ENCODE measurements around the gene PSMC5. TPM values are rescaled to one million over a fixed set of nuclear protein-coding genes. Genes with fewer than 3 reads are reported as not detected.

The PSMC5 gene
- total RNA-seq, 2 donors from 2014 or later: 129 to 137 TPM

GRCh38 chr17:63816669-63817068 is 10.6 kb upstream of the PSMC5 start:
- ATAC-seq (no peak), DNase-seq (ENCODE audit: low spot score in 2 of 2) (no peak)
- Mint-ChIP-seq H3K9me3 (no peaks in the 10 kb centered on the region), H3K36me3 (peaks cover 20 to 59% of the 10 kb centered on the region in 2 donors), H3K27ac (no peak overlapping the region)

DNA sequence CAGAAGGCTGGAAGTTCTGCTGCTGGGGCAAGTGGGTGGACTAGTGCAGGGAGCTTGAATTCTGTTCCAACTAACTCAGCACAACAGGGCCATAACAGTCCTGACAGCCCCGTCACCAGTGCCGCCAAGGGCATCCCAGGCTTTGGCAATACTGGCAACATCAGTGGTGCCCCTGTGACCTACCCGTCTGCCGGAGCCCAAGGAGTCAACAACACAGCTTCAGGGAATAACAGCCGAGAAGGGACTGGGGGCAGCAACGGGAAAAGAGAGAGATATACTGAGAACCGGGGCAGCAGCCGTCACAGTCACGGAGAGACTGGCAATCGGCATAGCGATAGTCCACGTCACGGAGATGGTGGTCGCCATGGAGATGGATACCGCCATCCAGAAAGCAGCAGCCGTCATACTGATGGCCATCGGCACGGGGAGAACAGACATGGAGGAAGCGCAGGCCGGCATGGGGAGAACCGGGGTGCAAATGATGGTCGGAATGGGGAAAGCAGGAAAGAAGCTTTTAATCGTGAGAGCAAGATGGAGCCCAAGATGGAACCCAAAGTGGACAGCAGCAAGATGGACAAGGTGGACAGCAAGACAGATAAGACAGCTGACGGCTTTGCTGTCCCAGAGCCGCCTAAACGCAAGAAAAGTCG is 9.4 kb upstream of the PSMC5 start:
- Mint-ChIP-seq H3K9me3 (no peaks in the 10 kb centered on the region), H3K27ac (peak overlapping the region in 1 of 2 donors; percentile 59), H3K36me3 (peaks cover 25 to 57% of the 10 kb centered on the region in 2 donors)
- DNase-seq (ENCODE audit: low spot score in 2 of 2): no peak
- no peak for ATAC-seq

DNA sequence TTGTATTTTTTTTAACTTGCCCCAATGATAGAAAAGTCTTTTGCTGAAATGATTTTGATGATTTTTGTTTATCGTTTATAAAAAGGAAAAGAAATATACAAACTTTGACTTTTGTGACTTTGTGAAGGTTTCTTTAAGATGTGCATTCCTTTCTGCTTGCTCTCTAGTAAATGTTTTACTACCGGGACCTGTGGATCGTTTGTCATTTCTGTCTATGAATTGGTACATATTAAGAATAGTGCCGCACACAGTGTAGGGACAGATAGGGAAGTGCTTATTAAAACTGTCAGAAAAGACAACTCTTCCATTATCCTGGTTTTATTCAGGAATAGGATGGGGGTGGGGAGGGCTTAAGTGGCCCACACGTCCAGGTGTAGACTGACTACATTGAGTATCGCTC is 8.1 kb upstream of the PSMC5 start:
- Mint-ChIP-seq H3K36me3 (peaks cover 24 to 62% of the 10 kb centered on the region in 2 donors), H3K9me3 (no peaks in the 10 kb centered on the region), H3K27ac (peak overlapping the region; percentile 87 to 91)
- no peak for DNase-seq (ENCODE audit: low spot score in 2 of 2)
- ATAC-seq: no peak

GRCh38 chr17:63819585-63820537 is 7.4 kb upstream of the PSMC5 start:
- ATAC-seq (peak; percentile 22 to 30), DNase-seq (ENCODE audit: low spot score in 2 of 2) (no peak)
- Mint-ChIP-seq H3K9me3 (no peaks in the 10 kb centered on the region), H3K36me3 (peaks cover 31 to 67% of the 10 kb centered on the region in 2 donors), H3K27ac (peak overlapping the region; percentile 87 to 94)

DNA sequence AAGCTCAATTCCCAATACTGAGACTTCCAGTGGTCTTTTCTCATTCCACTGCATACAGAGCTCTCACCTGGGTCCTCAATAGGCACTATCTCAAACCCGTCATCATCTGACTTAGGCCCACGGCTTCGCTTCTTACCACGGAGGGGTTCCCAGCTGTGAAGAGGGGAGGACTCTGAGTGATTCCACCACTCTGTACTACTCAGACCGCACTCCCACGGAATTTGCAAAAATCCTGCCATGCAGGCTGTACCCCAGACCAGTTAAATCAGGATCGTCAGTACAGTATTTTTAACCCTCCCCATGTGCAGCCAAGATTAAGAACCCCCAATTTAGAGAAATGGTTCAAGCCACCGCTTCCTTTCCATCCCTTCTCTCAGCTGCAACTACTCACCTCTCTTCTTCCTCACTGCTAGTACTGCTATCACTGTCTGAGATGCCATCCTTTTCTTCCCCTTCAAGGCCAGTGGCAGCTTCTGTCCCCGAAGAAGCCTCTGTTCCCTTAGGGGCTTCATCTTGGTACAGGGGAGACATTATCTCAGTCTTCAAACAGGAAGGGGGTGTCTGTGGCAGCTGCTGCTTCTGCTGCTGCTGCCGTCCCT is 6.2 kb upstream of the PSMC5 start:
- Mint-ChIP-seq H3K36me3 (peaks cover 41 to 67% of the 10 kb centered on the region in 2 donors), H3K27ac (peak overlapping the region; percentile 87 to 94), H3K9me3 (no peaks in the 10 kb centered on the region)
- DNase-seq (ENCODE audit: low spot score in 2 of 2): no peak
- ATAC-seq: peak; percentile 13 to 34

DNA sequence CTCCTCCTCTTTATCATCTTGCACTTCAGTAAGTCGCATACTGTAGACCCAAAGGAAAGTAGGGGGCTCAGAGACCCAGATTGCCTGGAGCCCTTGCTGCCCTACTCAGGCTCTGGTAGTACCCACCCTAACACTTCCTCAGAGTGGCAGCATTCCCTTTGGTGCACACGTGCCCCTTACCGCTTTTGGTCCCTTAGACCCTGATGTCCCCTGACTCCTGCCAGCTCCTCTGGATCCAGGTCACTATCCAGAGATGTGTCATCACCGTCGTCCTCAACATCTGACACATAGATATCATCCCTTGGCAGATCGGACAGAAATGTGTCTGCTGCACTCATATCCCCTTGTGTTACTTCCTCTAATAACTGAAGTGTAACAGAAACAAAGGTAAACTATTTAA is 5.4 kb upstream of the PSMC5 start:
- peaks cover 49 to 75% of the 10 kb centered on the region in 2 donors for H3K36me3 Mint-ChIP-seq
- no peaks in the 10 kb centered on the region for H3K9me3 Mint-ChIP-seq
- H3K27ac Mint-ChIP-seq: peak overlapping the region; percentile 87 to 94
- DNase-seq (ENCODE audit: low spot score in 2 of 2) (no peak), ATAC-seq (no peak)

DNA sequence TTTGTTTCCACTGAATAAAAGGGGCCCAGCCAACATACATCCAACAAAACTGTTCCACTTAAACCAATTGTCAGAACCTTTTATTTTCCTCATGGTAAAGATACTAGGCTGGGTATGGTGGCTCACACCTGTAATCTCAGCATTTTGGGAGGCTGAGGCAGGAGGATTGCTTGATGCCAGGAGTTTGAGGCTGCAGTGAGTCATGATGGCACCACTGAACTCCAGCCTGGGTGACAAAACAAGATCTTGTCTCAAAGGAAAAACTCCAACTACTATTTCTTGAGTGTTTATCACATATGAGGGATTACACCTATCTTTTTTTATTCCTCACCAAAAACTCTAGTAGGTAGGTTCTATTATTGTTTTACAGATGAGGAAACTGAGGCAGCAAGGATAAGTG is 4.7 kb upstream of the PSMC5 start:
- DNase-seq (ENCODE audit: low spot score in 2 of 2) (no peak), ATAC-seq (no peak)
- peaks cover 53 to 80% of the 10 kb centered on the region in 2 donors for H3K36me3 Mint-ChIP-seq
- no peaks in the 10 kb centered on the region for H3K9me3 Mint-ChIP-seq
- peak overlapping the region; percentile 87 to 94 for H3K27ac Mint-ChIP-seq

- Mint-ChIP-seq H3K36me3 (peaks cover 57 to 79% of the 10 kb centered on the region in 2 donors), H3K9me3 (no peaks in the 10 kb centered on the region), H3K27ac (peak overlapping the region; percentile 69 to 87)
- no peak for DNase-seq (ENCODE audit: low spot score in 2 of 2)
- no peak for ATAC-seq
These were observed 3.4 kb upstream of the PSMC5 start for GRCh38 chr17:63823659-63824331.

DNA sequence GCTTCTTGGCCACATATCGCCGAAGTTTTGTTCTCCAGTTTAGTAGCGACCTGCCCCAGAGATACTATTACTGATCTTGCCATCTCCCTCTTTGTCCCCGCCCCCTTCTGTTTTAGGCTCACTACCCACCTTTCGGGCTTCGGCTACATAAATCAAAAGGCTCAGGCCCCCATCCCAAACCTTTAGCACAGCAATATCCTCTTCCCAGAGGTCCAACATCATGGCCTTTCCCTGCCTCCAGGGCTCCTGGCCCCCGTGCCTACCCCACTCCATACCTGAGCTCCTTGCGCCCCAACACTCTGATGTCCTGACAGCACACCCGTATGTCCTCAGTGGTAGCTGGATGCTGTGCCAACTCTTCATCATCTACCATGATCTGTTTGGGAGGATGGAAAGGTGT is 2.9 kb upstream of the PSMC5 start:
- no peaks in the 10 kb centered on the region for H3K9me3 Mint-ChIP-seq
- H3K27ac Mint-ChIP-seq: peak overlapping the region; percentile 17 to 69
- no peak for DNase-seq (ENCODE audit: low spot score in 2 of 2)
- H3K36me3 Mint-ChIP-seq: peaks cover 62 to 74% of the 10 kb centered on the region in 2 donors
- ATAC-seq: no peak

DNA sequence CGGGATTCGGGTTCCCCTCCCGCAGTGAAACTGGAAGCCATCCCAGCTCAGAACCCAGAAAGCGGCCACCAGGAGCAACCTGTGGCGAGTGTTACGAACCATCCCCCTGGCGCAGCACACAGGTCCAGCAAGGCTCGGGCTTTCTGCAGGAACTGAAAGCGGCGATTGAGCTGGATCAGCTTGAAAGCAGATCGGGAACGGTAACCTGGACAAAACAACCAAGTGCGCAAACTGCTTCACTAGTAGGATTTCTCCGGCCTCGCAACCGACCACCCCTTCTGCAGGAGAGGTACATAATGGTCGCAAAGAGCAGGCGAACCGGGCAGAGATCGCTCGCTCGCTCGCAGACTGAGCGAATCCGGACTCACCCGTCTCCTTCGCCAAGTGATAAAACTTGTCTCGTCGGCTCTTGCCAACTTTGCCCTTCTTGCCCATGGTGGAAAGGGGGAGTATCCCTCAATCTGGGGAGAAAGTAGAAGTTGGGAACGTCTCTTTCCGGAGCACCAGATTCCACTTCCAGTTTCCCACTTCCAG is 696 bp upstream of the PSMC5 start:
- ATAC-seq (peak in 1 of 2 donors; percentile 3), DNase-seq (ENCODE audit: low spot score in 2 of 2) (no peak)
- peak overlapping the region; percentile 99 to 100 for H3K27ac Mint-ChIP-seq
- H3K9me3 Mint-ChIP-seq: no peaks in the 10 kb centered on the region
- peaks cover 75 to 78% of the 10 kb centered on the region in 2 donors for H3K36me3 Mint-ChIP-seq

DNA sequence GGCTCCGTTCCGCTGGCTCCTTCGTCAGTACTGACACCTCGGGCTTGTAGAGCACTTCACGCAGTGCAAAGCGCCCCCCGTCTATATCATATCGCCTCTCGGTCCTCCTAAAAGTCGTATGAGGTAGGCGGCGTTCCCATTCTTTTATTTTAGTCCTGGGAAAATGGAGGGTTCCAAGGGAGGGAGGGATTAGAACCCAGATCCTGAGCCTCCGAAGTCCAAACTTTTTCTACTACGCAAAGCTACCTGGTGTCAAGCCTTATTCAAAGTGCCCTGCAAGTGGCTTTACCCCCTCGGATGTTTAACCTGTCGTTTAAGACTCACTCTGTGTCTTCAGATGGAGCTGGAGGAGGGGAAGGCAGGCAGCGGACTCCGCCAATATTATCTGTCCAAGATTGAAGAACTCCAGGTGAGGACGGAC is 580 bp downstream of the PSMC5 start:
- ATAC-seq (no peak), DNase-seq (ENCODE audit: low spot score in 2 of 2) (no peak)
- Mint-ChIP-seq H3K9me3 (no peaks in the 10 kb centered on the region), H3K27ac (peak overlapping the region; percentile 99 to 100), H3K36me3 (peaks cover 72 to 77% of the 10 kb centered on the region in 2 donors)

GRCh38 chr17:63828936-63829335 is 1.7 kb downstream of the PSMC5 start:
- DNase-seq (ENCODE audit: low spot score in 2 of 2) (no peak), ATAC-seq (no peak)
- peak overlapping the region in 1 of 2 donors; percentile 80 for H3K27ac Mint-ChIP-seq
- no peaks in the 10 kb centered on the region for H3K9me3 Mint-ChIP-seq
- H3K36me3 Mint-ChIP-seq: peaks cover 69 to 76% of the 10 kb centered on the region in 2 donors

- no peak for ATAC-seq
- Mint-ChIP-seq H3K27ac (peak overlapping the region; percentile 65 to 84), H3K9me3 (no peaks in the 10 kb centered on the region), H3K36me3 (peaks cover 66 to 72% of the 10 kb centered on the region in 2 donors)
- no peak for DNase-seq (ENCODE audit: low spot score in 2 of 2)
These were observed 3.0 kb downstream of the PSMC5 start for GRCh38 chr17:63830278-63830677.

GRCh38 chr17:63830904-63831491 is 3.8 kb downstream of the PSMC5 start:
- ATAC-seq (no peak), DNase-seq (ENCODE audit: low spot score in 2 of 2) (no peak)
- Mint-ChIP-seq H3K27ac (peak overlapping the region; percentile 84 to 89), H3K9me3 (no peaks in the 10 kb centered on the region), H3K36me3 (peaks cover 59 to 65% of the 10 kb centered on the region in 2 donors)

DNA sequence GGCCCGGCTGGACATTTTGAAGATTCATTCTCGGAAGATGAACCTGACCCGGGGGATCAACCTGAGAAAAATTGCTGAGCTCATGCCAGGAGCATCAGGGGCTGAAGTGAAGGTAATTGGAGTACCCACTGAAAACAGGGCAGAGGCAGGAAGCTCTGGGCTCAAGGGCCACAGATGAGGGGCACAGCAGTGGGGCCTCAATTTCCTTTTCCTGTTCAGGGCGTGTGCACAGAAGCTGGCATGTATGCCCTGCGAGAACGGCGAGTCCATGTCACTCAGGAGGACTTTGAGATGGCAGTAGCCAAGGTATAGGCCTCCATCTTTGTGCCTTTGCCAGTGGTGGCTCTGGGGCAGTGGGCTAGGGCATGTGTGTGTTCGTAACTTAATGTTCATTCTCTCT is 4.3 kb downstream of the PSMC5 start:
- Mint-ChIP-seq H3K27ac (peak overlapping the region; percentile 84 to 89), H3K9me3 (no peaks in the 10 kb centered on the region), H3K36me3 (peaks cover 54 to 60% of the 10 kb centered on the region in 2 donors)

GRCh38 chr17:63832014-63832413 is 4.8 kb downstream of the PSMC5 start:
- Mint-ChIP-seq H3K9me3 (no peaks in the 10 kb centered on the region), H3K27ac (peak overlapping the region; percentile 84 to 89), H3K36me3 (peaks cover 49 to 55% of the 10 kb centered on the region in 2 donors)
- DNase-seq (ENCODE audit: low spot score in 2 of 2) (no peak), ATAC-seq (no peak)

More for the DNA sequence above, 4.3 kb downstream of the PSMC5 start:
- DNase-seq (ENCODE audit: low spot score in 2 of 2) (no peak), ATAC-seq (no peak)

Data from activated naive CD4-positive, alpha-beta T cell treated with anti-CD3 and anti-CD28 coated beads, Interleukin-2, amount 50 U/mL, for 72 hours (primary cell).